Stomach (tissue), 9 donors: ENCODE measurements around the gene CADM2. TPM values are rescaled to one million over a fixed set of nuclear protein-coding genes. Genes with fewer than 3 reads are reported as not detected.

Experiments used
- DNase-seq, 2 donors: peaks; one replicate each; pipeline versions ENCODE4 v3.0.0 to v3.0.0-alpha.2; 2013 to 2019
- H3K27ac ChIP-seq, 5 donors: fragments of 200-600 bp in 4 of 5; sonication (generic) in 4 of 5; one replicate each; pipeline ENCODE4 v1.5.1; 2013 to 2019; ENCODE audit warnings: mild to moderate bottlenecking in 1 of 5, moderate library complexity in 1 of 5
- H3K27me3 ChIP-seq, 3 donors: fragments of 200-600 bp; sonication (generic); one replicate each; pipeline ENCODE4 v1.5.1; 2017 to 2019; ENCODE audit warnings: mixed run types in 1 of 3
- H3K36me3 ChIP-seq, 4 donors: fragments of 200-600 bp; sonication (generic); 1 replicate in 3 of 4; 2 replicates in 1 of 4; pipeline ENCODE4 v1.5.1; 2016 to 2019
- H3K4me1 ChIP-seq, 4 donors: fragments of 200-600 bp; sonication (generic); one replicate each; pipeline ENCODE4 v1.5.1; 2016 to 2019
- H3K4me3 ChIP-seq, 4 donors: fragments of 200-600 bp; sonication (generic) in 3 of 4; one replicate each; pipeline ENCODE4 v1.5.1; 2016 to 2019; ENCODE audit warnings: mild to moderate bottlenecking in 1 of 4
- H3K9me3 ChIP-seq, 4 donors: fragments of 200-600 bp; sonication (generic); one replicate each; pipeline ENCODE4 v1.5.1; 2016 to 2019
- EP300 ChIP-seq: sonication (generic); formaldehyde crosslinking; IDR thresholded peaks from one replicate; pipeline ENCODE4 v1.6.1; 2017; ENCODE audit warnings: antibody characterized with exemption
- POLR2A ChIP-seq, 4 donors: fragments of 450-650 bp; IDR thresholded peaks; one replicate each; pipeline ENCODE4 v1.6.1; 2016; ENCODE audit warnings: antibody characterized with exemption in 4 of 4, control low read depth in 2 of 4, mild to moderate bottlenecking in 1 of 4, moderate library complexity in 1 of 4
- POLR2AphosphoS5 ChIP-seq, 3 donors: sonication (generic); formaldehyde crosslinking; IDR thresholded peaks; one replicate each; pipeline ENCODE4 v1.6.1; 2016; ENCODE audit warnings: antibody characterized with exemption in 3 of 3
- WGBS, 5 donors: extraction: QIAGEN DNeasy Blood & Tissue Kit in 3 of 5; methylation state at CpG; one replicate each; pipeline versions ENCODE4 v1.1.5 to v1.1.7; 2013 to 2018; 5-methylcytosine and 5-hydroxymethylcytosine counted together
- intact Hi-C: fragments of 100-400 bp; cut with DNase I; formaldehyde crosslinking; loops from one replicate; pipeline ENCODE4 v1.15.1; 2023; ENCODE audit warnings: low total_unique reads
- polyA plus RNA-seq, 3 donors: library from polyadenylated mRNA; stranded (reverse); fragments of 200-250 nt; gene quantifications; one replicate each; pipeline ENCODE4 v1.2.3, GENCODE V29; 2013
- total RNA-seq, 5 donors: library from RNA; depleted of rRNA; stranded (reverse); fragments of >200 nt; gene quantifications; one replicate each; pipeline versions ENCODE4 v1.1.0 to v1.2.3, GENCODE V29; 2014 to 2016
- TF ChIP-seq, protein P1 (sequence below), 7 experiments: fragments of 450-650 bp in 4 of 7; fragments of 200-600 bp in 3 of 7; sonication (generic) in 3 of 7; IDR thresholded peaks; one replicate each; pipeline ENCODE4 v1.5.1; 2016 to 2019; ENCODE audit warnings: antibody characterized with exemption in 7 of 7, control low read depth in 2 of 7, mild to moderate bottlenecking in 1 of 7
- donor health status: healthy with polysubstance abuse.
- donor health status: Bipolar disorder and iron deficiency.
- donor health status: healthy.

CADM2 gene
- total and polyA plus RNA-seq, 8 donors = 0.29 to 8.1 (median 2.0) TPM; not detected in 1

DNA sequence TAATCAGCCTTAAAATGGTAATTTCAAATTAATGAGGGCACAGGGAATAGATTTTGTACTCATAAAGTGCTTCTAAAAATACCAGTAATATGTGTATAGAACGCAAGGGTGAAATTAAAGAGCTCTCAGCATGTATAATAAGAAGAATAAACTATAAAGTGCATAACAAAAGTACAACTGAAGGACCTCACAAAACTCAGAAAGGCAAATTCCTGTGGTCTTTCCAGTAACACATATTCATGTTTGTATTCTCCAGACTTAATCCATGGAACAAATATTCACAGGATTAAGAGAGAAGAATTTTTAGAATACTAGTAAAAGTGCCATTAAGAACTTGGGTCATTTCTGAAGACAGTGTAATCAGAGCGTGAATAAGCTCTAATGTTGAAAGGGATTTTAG is 646.3 kb downstream of the CADM2 start:
- intact Hi-C loops = no loop called here
- no peak overlapping the region for H3K27ac ChIP-seq
- DNase-seq = no peak
- TF ChIP-seq POLR2A (IDR thresholded peaks at IDR 0.05) (no peak), EP300 (no peak), POLR2AphosphoS5 (IDR thresholded peaks at IDR 0.05) (no peak)
- TF ChIP-seq, protein P1, sequence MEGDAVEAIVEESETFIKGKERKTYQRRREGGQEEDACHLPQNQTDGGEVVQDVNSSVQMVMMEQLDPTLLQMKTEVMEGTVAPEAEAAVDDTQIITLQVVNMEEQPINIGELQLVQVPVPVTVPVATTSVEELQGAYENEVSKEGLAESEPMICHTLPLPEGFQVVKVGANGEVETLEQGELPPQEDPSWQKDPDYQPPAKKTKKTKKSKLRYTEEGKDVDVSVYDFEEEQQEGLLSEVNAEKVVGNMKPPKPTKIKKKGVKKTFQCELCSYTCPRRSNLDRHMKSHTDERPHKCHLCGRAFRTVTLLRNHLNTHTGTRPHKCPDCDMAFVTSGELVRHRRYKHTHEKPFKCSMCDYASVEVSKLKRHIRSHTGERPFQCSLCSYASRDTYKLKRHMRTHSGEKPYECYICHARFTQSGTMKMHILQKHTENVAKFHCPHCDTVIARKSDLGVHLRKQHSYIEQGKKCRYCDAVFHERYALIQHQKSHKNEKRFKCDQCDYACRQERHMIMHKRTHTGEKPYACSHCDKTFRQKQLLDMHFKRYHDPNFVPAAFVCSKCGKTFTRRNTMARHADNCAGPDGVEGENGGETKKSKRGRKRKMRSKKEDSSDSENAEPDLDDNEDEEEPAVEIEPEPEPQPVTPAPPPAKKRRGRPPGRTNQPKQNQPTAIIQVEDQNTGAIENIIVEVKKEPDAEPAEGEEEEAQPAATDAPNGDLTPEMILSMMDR (IDR thresholded peaks at IDR 0.05) = no peak
- 67 to 84% (median 82%) methylated on average over 2 of the region's 2 CpGs for WGBS, 5 donors
- no peaks in the 10 kb centered on the region for H3K36me3 ChIP-seq
- H3K4me1 ChIP-seq = no peaks in the 10 kb centered on the region
- H3K27me3 ChIP-seq = no peaks in the 10 kb centered on the region
- no peaks in the 10 kb centered on the region for H3K9me3 ChIP-seq
- no peak overlapping the region for H3K4me3 ChIP-seq

DNA sequence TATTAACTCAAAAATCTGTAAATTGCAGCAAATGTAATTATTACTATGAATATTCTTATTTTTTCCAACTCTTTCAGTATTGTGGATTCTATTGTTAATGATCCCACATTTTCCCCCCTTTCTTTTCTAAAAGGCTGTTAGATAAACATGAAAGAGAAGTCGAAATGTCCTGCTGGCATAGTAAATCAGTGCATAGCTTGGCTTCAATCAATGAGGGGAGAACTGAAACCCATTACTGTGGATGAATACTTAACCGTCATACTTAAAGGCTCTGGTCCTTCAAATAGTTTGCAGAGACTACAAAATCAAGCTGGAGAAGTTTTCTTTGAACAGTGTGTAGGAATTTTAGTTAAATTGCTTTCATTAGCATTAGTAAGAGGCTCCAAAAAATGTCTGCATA is 667.9 kb downstream of the CADM2 start:
- Histone ChIP-seq H3K27me3 (no peaks in the 10 kb centered on the region), H3K9me3 (no peaks in the 10 kb centered on the region), H3K27ac (no peak overlapping the region), H3K36me3 (no peaks in the 10 kb centered on the region), H3K4me1 (no peaks in the 10 kb centered on the region), H3K4me3 (no peak overlapping the region)
- intact Hi-C loops = no loop called here
- DNase-seq = no peak
- TF ChIP-seq, protein P1 (IDR thresholded peaks at IDR 0.05) = no peak
- TF ChIP-seq POLR2AphosphoS5 (IDR thresholded peaks at IDR 0.05) = no peak
- no peak for TF ChIP-seq POLR2A (IDR thresholded peaks at IDR 0.05)
- TF ChIP-seq EP300 = no peak
- 23 to 35% (median 26%) methylated on average over 2 of the region's 2 CpGs for WGBS, 5 donors

DNA sequence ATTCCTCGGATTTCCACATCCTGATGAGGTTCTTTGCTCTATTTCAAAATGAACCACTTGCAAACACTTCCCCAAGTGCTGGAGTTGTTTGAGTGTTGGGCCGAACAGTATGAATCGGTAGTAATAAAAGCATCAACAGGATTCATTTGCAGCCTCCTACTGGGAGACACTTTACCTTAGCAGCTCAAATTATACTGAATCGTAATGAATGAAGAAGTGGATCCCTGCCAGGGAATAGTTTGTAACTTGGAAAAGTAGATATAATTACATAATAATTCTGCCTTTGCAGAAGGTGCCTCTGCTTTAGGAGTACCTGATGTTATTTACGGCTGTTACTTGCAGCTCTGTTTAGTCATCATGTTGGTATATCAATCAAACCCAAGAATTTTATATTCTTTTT is 669.1 kb downstream of the CADM2 start:
- no peaks in the 10 kb centered on the region for H3K36me3 ChIP-seq
- H3K27ac ChIP-seq = no peak overlapping the region
- TF ChIP-seq EP300 = no peak
- TF ChIP-seq, protein P1 (IDR thresholded peaks at IDR 0.05) = no peak
- no peak for TF ChIP-seq POLR2A (IDR thresholded peaks at IDR 0.05)
- TF ChIP-seq POLR2AphosphoS5 (IDR thresholded peaks at IDR 0.05) = no peak
- 80 to 86% (median 84%) methylated on average over 5 of the region's 5 CpGs for WGBS, 5 donors
- H3K4me3 ChIP-seq = no peak overlapping the region
- no peaks in the 10 kb centered on the region for H3K27me3 ChIP-seq
- H3K4me1 ChIP-seq = no peaks in the 10 kb centered on the region
- DNase-seq = no peak
- H3K9me3 ChIP-seq = no peaks in the 10 kb centered on the region
- intact Hi-C loops = no loop called here

DNA sequence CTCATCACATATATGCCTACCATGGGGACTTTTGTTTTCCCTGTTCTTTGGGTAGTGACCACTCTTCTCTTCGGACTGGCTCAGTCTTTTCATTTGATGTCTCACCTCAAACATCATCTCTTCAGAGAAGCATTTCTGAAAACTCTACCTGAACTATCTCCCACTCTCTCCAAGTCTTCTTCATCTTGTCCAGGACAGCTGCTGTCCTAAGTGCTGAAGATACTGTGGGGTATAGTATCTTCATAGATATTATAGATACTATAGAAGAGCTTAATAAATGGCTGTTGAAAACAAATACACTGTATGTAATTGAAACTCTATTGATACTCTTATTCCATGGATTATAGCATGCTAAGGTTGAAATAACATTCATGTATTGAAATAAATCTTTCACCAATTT is 672.3 kb downstream of the CADM2 start:
- Histone ChIP-seq H3K9me3 (no peaks in the 10 kb centered on the region), H3K4me1 (no peaks in the 10 kb centered on the region), H3K27ac (no peak overlapping the region), H3K36me3 (no peaks in the 10 kb centered on the region), H3K4me3 (no peak overlapping the region), H3K27me3 (no peaks in the 10 kb centered on the region)
- no peak for TF ChIP-seq EP300
- TF ChIP-seq POLR2AphosphoS5 (IDR thresholded peaks at IDR 0.05) = no peak
- TF ChIP-seq, protein P1 (IDR thresholded peaks at IDR 0.05) = no peak
- TF ChIP-seq POLR2A (IDR thresholded peaks at IDR 0.05) = no peak
- DNase-seq = no peak
- 85 to 97% (median 93%) methylated on average over 1 of the region's 1 CpG for WGBS, 5 donors
- intact Hi-C loops = no loop called here
